Fibroblast of lung (primary cell): ENCODE data around the gene ARHGAP12.

Experiments used
- CTCF ChIP-seq, 2 donors: IDR thresholded peaks in 1 of 2; conservative IDR thresholded peaks in 1 of 2; 1 replicate in 1 of 2; 2 replicates in 1 of 2; pipeline ENCODE4 v1.5.1; 2011 to 2012; ENCODE audit warnings: low read length in 2 of 2, control low read depth in 1 of 2, inconsistent platforms in 1 of 2, low read depth in 1 of 2, mild to moderate bottlenecking in 1 of 2
- EZH2 ChIP-seq: IDR thresholded peaks from 2 replicates; pipeline ENCODE4 v1.5.1; 2012; ENCODE audit warnings: low read length, control low read depth, mild to moderate bottlenecking; ENCODE audit errors: missing control alignments

DNA sequence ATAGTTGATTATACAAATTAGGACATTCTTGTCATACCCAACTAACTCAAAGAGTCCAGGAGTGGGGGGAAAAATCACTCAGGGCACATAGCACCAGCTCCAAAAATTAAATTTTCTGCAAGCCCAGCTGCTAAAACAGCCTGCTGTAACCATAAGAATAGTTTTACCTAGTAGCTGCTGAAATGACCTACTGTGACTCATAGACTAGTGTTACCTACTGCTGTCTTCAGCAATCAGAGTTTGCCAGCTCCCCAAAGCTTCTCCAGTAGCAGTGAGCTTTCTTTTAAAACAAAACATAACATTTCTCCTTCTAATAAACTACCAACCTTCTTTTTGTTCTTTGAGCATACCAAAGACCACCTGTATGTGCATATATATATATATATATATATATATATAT, 4.2 kb upstream of the ARHGAP12 start:
- TF ChIP-seq CTCF (conservative IDR thresholded peaks at IDR 0.05 in 1 of 2, IDR thresholded peaks at IDR 0.05 in 1 of 2; ENCODE audit: low read depth in 1 of 2, low read length in 2 of 2) (no peak), EZH2 (no peak)
